PC-3 (cell line): ENCODE results near the gene TAF7. TPM values are rescaled to one million over a fixed set of nuclear protein-coding genes. Genes with fewer than 3 reads are reported as not detected.

ENCODE experiments used
- ATAC-seq: fragments of 200-7000 bp; cut with Tn5 transposase; 2 replicates; pipeline ENCODE4 v1.9.1; 2020; ENCODE audit warnings: mild to moderate bottlenecking, moderate library complexity
- Bru-seq: library from RNA; stranded (reverse); fragments of 400-500 nt; gene quantifications from one replicate; lab custom pipeline; 2021; lab: Mats Ljungman, UMichigan
- BruChase-seq, 2 experiments: library from RNA; stranded (reverse); fragments of 400-500 nt; gene quantifications; one replicate each; lab custom pipeline; 2021; lab: Mats Ljungman, UMichigan
- BruUV-seq: library from RNA; stranded (reverse); fragments of 400-500 nt; replicated peaks from 2 replicates; lab custom pipeline; 2021; lab: Mats Ljungman, UMichigan
- CTCF ChIA-PET: fragments of 300-600 bp; sonication (Branson Sonifier 250); formaldehyde crosslinking; loops from one replicate; lab custom pipeline; 2022; ENCODE audit warnings: antibody characterized with exemption; lab: Charles Lee
- POLR2A ChIA-PET: fragments of 300-600 bp; sonication (Branson Sonifier 250); formaldehyde crosslinking; loops from one replicate; lab custom pipeline; 2022; ENCODE audit warnings: antibody characterized with exemption; ENCODE audit not compliant: unreplicated experiment; lab: Charles Lee
- DNase-seq: peaks from one replicate; pipeline ENCODE4 v3.0.0-alpha.2; 2015
- H2AFZ ChIP-seq: fragments of 300-600 bp; sonication (generic); 2 replicates; pipeline ENCODE4 v1.6.0; 2016; ENCODE audit warnings: antibody characterized with exemption, low read length
- H3F3A ChIP-seq: fragments of 300-600 bp; sonication (generic); one replicate; pipeline ENCODE4 v1.6.0; 2017; ENCODE audit warnings: antibody characterized with exemption, low read length, control low read depth, mild to moderate bottlenecking; ENCODE audit not compliant: unreplicated experiment
- H3K27ac ChIP-seq: fragments of 300-600 bp; sonication (generic); 2 replicates; pipeline ENCODE4 v1.5.1; 2016; ENCODE audit warnings: mild to moderate bottlenecking, low read length
- H3K27me3 ChIP-seq: fragments of 300-600 bp; sonication (generic); 2 replicates; pipeline ENCODE4 v1.6.1; 2016; ENCODE audit warnings: low read length, mixed read lengths
- H3K36me3 ChIP-seq: fragments of 300-600 bp; sonication (generic); 2 replicates; pipeline ENCODE4 v1.6.1; 2016; ENCODE audit warnings: low read depth, mixed run types, low read length, mixed read lengths
- H3K4me1 ChIP-seq: fragments of 300-600 bp; sonication (generic); 2 replicates; pipeline ENCODE4 v1.5.1; 2016; ENCODE audit warnings: low read length; ENCODE audit not compliant: insufficient read depth
- H3K4me2 ChIP-seq: fragments of 300-600 bp; sonication (generic); 2 replicates; pipeline ENCODE4 v1.6.0; 2016; ENCODE audit warnings: low read length
- H3K4me3 ChIP-seq: fragments of 300-600 bp; sonication (generic); 2 replicates; pipeline ENCODE4 v1.5.1; 2016; ENCODE audit warnings: mild to moderate bottlenecking, low read length, mixed read lengths
- H3K79me2 ChIP-seq: fragments of 300-600 bp; sonication (generic); 2 replicates; pipeline ENCODE4 v1.6.1; 2017; ENCODE audit warnings: low read length, mixed read lengths
- H3K9ac ChIP-seq: fragments of 300-600 bp; sonication (generic); 2 replicates; pipeline ENCODE4 v1.6.0; 2016; ENCODE audit warnings: mild to moderate bottlenecking, low read length
- H3K9me2 ChIP-seq: fragments of 300-600 bp; sonication (generic); replicated peaks from 2 replicates; pipeline ENCODE4 v1.6.1; 2016; ENCODE audit warnings: mixed run types, low read length, mixed read lengths
- H3K9me3 ChIP-seq: fragments of 300-600 bp; sonication (generic); 2 replicates; pipeline ENCODE4 v1.6.1; 2016; ENCODE audit warnings: low read length, mixed read lengths
- H4K20me1 ChIP-seq: fragments of 300-600 bp; sonication (generic); 2 replicates; pipeline ENCODE4 v1.6.1; 2016; ENCODE audit warnings: low read length, mixed read lengths
- EZH2 ChIP-seq: fragments of 300-600 bp; sonication (generic); IDR thresholded peaks from one replicate; pipeline ENCODE4 v1.6.1; 2017; ENCODE audit warnings: antibody characterized with exemption, mild to moderate bottlenecking, low read length; ENCODE audit not compliant: unreplicated experiment
- EZH2phosphoT487 ChIP-seq: fragments of 300-600 bp; sonication (generic); IDR thresholded peaks from 2 replicates; pipeline ENCODE4 v1.6.1; 2018; ENCODE audit warnings: mild to moderate bottlenecking, antibody characterized with exemption, low read length, borderline replicate concordance
- intact Hi-C: fragments of 100-400 bp; cut with micrococcal nuclease; formaldehyde crosslinking; loops from 2 replicates; pipeline ENCODE4 v1.9.0; 2023
- long read RNA-seq: library from polyadenylated mRNA; unstranded; transcript quantifications from one replicate; pipeline ENCODE4 v2.0.0, GENCODE V29; 2021; ENCODE audit not compliant: unreplicated experiment
- total RNA-seq: library from RNA; depleted of rRNA; stranded (reverse); fragments of >200 nt; gene quantifications from 2 replicates; pipeline ENCODE4 v1.2.3, GENCODE V29; 2014; rRNA removed
- TF ChIP-seq, protein P1 (sequence below): fragments of 300-600 bp; sonication (generic); conservative IDR thresholded peaks from 2 replicates; pipeline ENCODE4 v1.5.1; 2017; ENCODE audit warnings: antibody characterized with exemption, low read depth, mild to moderate bottlenecking, low read length

TAF7 gene, protein sequence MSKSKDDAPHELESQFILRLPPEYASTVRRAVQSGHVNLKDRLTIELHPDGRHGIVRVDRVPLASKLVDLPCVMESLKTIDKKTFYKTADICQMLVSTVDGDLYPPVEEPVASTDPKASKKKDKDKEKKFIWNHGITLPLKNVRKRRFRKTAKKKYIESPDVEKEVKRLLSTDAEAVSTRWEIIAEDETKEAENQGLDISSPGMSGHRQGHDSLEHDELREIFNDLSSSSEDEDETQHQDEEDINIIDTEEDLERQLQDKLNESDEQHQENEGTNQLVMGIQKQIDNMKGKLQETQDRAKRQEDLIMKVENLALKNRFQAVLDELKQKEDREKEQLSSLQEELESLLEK
- total RNA-seq: 27.6 and 32.3 TPM in 2 replicates
- Bru-seq, nascent RNA: percentile 97 among the genes with signal in this experiment
- BruChase-seq, experiment 1, labeled RNA remaining after a 6-hour chase: percentile 99 among the genes with signal in this experiment
- BruChase-seq, experiment 2, labeled RNA remaining after a 2-hour chase: percentile 100 among the genes with signal in this experiment
- long read RNA-seq, transcript TAF7-201 (1 exons, 2,334 nt): major isoform, 190 of 192 reads
- long read RNA-seq, partial matches to known transcripts: 0 of 192 reads
- long read RNA-seq, other reads (novel, unspliced or antisense): 2 of 192 reads

DNA sequence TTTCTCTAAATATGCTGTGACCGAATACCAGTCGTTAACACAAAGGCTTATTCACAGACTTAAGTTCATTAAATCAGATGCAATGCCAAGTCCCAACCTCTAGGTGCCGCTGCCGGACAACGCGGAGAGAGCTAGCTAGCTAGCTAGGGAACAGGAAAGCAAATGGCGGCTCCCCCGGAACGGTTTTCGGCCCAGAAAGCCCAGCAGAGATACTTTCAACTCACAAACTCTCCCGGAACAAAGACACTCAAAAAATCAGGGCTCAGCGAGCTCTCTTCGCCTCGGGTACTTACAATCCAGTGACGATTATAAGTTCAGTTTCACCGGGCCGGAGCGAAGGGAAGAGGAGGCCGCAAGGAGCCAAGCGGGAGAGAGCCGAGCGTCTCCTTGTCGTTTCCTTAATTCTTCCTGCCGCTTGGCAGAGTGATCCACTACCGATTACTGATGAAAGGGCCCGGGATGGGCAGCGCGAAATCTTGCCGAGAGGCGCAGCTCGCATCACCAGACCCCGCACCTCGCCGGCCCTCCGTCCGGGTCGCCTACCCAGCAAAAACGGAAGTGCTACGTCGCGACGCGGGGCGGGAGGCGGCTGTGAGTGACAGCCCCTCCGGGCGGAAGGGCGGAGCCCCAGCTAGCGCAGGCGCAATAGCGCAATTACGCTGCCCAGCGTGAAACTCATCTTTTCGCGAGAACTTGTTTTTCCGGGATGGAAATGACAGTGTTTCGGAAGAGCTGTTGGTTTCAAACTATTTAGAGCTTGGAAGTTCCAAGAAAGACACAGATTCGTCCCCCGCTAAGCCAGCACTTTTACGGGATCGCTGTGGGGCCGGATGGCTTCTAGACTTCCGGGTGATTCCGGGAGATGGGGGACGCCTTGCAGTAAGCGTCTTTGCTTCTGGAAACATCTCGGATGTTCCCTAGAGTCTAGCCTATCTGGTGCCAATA lies at the start of gene TAF7:
Gene TAF7 (minus strand): TSS at position 560 of the 945 bp plus-strand sequence. CDS start 740 bp downstream, outside the sequence.
- intact Hi-C loops: no loop called here
- H3K27ac ChIP-seq: peak within 1 kb of the TSS; percentile 65
- TSS peak; percentile 71 for BruUV-seq
- peaks cover 28% of the 10 kb centered on the region for H3K79me2 ChIP-seq
- H3K4me2 ChIP-seq: peak within 1 kb of the TSS; percentile 91
- H3K4me3 ChIP-seq: peak within 1 kb of the TSS; percentile 78
- H3F3A ChIP-seq: no peaks in the 10 kb centered on the region
- H3K4me1 ChIP-seq: no peaks in the 10 kb centered on the region
- no peaks in the 10 kb centered on the region for H3K9me2 ChIP-seq
- H2AFZ ChIP-seq: peak within 1 kb of the TSS; percentile 100
- H3K9me3 ChIP-seq: peaks cover 38% of the 10 kb centered on the region
- peaks cover 35% of the 10 kb centered on the region for H3K36me3 ChIP-seq
- no peaks in the 10 kb centered on the region for H3K27me3 ChIP-seq
- no peak for TF ChIP-seq EZH2
- TF ChIP-seq, protein P1, sequence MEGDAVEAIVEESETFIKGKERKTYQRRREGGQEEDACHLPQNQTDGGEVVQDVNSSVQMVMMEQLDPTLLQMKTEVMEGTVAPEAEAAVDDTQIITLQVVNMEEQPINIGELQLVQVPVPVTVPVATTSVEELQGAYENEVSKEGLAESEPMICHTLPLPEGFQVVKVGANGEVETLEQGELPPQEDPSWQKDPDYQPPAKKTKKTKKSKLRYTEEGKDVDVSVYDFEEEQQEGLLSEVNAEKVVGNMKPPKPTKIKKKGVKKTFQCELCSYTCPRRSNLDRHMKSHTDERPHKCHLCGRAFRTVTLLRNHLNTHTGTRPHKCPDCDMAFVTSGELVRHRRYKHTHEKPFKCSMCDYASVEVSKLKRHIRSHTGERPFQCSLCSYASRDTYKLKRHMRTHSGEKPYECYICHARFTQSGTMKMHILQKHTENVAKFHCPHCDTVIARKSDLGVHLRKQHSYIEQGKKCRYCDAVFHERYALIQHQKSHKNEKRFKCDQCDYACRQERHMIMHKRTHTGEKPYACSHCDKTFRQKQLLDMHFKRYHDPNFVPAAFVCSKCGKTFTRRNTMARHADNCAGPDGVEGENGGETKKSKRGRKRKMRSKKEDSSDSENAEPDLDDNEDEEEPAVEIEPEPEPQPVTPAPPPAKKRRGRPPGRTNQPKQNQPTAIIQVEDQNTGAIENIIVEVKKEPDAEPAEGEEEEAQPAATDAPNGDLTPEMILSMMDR: peak; percentile 77
- TF ChIP-seq EZH2phosphoT487: no peak
- ATAC-seq: peak; percentile 98
- DNase-seq: peak; percentile 85
- no peaks in the 10 kb centered on the region for H4K20me1 ChIP-seq
- ChIA-PET CTCF (interaction anchor here (0.6 to 0.7 kb wide), 2 partner anchors 77 to 226 kb away, joined by 4 to 5 read pairs; partner anchors contain the start of genes PCDHB2 and PCDHGB5), POLR2A (interaction anchor here (0.6 to 0.7 kb wide), 2 partner anchors 9 to 226 kb away, joined by 3 read pairs; no protein-coding TSS in a partner anchor)
- peak within 1 kb of the TSS; percentile 89 for H3K9ac ChIP-seq

DNA sequence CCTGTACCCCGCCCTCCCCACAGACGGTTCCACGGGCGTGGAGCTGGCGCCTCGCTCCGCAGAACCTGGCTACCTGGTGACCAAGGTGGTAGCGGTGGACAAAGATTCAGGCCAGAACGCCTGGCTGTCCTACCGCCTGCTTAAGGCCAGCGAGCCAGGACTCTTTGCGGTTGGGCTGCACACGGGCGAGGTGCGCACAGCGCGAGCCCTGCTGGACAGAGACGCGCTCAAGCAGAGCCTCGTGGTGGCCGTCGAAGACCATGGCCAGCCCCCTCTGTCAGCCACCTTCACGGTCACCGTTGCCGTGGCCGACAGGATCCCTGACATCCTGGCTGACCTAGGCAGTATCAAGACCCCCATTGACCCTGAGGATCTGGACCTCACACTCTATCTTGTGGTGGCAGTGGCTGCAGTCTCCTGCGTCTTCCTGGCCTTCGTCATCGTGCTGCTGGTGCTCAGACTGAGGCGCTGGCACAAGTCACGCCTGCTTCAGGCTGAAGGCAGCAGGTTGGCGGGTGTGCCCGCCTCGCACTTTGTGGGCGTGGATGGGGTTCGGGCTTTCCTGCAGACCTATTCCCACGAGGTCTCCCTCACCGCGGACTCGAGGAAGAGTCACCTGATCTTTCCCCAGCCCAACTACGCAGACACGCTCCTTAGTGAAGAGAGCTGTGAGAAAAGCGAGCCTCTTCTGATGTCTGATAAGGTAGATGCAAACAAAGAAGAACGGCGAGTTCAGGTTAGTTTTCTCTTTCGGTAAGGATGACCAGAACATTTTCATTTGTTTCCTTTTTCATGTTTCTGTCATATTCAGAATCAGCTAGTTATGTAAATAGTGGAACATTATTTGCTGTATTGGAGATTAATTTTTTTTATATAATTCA lies 45.7 kb upstream of the TAF7 start:
- intact Hi-C loops: no loop called here
- H4K20me1 ChIP-seq: no peaks in the 10 kb centered on the region
- no peak for DNase-seq
- no peak overlapping the region for H3K27ac ChIP-seq
- ChIA-PET POLR2A (no interaction called here), CTCF (no interaction called here)
- no peak overlapping the region for H3K4me2 ChIP-seq
- TF ChIP-seq EZH2phosphoT487: no peak
- TF ChIP-seq, protein P1: no peak
- no peak for TF ChIP-seq EZH2
- no peaks in the 10 kb centered on the region for H3K79me2 ChIP-seq
- no peak overlapping the region for H3K9ac ChIP-seq
- no peak overlapping the region for H2AFZ ChIP-seq
- BruUV-seq: no TSS peak
- H3K36me3 ChIP-seq: no peaks in the 10 kb centered on the region; the same call in 1 of the 2 replicates
- H3K9me3 ChIP-seq: no peaks in the 10 kb centered on the region; the same call in 1 of the 2 replicates
- H3K4me1 ChIP-seq: 0 out of 2 replicates have a peak, but pooled peaks cover 3% of the 10 kb centered on the region
- no peaks in the 10 kb centered on the region for H3F3A ChIP-seq
- no peak overlapping the region for H3K4me3 ChIP-seq
- no peak for ATAC-seq
- no peaks in the 10 kb centered on the region for H3K27me3 ChIP-seq
- H3K9me2 ChIP-seq: no peaks in the 10 kb centered on the region
